ENCODE measurements around the gene BARX2.

The BARX2 gene

GRCh38 chr11:129443276-129443675 lies 67.6 kb downstream of the BARX2 start:
- no peak for DNase-seq

- DNase-seq: no peak
Observed at GRCh38 chr11:129444274-129444673, 68.6 kb downstream of the BARX2 start.

GRCh38 chr11:129445226-129445625 lies 69.6 kb downstream of the BARX2 start:
- no peak for DNase-seq

DNA sequence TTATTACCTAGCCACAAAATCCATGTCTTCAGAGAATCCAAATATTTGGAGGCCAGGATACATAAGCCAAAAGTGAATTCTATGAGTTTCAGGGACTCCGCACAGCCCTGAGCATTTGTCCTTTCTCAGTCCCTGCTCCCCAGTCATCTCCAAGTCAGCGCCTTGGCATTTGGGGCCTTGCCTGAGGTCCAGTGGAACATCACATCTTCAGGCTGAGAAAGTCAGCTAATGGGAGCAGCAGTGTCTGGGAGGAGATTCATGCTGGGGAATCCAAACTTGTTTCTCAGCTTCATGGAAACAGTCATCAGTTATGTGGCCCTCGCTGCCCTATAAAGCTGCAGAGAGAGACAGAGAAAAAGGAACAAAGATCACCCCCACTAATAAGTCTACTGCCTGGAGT lies 70.9 kb downstream of the BARX2 start:
- DNase-seq: no peak

DNA sequence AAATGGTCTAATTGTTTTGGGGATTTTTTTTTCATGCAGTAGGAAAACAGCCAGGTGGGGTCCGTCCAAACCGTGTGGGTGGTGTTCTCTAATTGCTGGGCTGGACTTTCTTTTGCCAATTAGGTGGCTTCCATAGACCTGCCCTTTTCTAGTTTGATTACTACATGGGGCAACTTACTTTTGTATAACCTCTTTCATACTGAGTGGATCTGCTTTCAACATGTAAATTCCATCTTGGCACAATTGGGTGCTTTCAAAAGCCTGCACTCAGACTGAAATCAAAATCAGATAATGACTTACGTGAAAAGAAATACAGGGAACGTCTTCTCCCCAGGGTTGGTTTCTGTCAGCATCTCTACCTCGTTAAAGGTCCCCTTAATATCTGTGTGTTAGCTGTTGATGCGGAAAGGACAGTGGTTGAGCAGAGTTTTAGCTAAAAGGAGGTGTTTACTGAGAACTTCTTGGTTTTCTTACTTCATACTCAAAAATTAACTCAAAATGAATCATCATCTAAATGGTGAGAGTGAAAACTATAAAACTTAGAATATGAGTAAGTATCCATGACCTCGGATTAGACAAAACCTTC lies 72.1 kb downstream of the BARX2 start:
- no peak for DNase-seq

DNA sequence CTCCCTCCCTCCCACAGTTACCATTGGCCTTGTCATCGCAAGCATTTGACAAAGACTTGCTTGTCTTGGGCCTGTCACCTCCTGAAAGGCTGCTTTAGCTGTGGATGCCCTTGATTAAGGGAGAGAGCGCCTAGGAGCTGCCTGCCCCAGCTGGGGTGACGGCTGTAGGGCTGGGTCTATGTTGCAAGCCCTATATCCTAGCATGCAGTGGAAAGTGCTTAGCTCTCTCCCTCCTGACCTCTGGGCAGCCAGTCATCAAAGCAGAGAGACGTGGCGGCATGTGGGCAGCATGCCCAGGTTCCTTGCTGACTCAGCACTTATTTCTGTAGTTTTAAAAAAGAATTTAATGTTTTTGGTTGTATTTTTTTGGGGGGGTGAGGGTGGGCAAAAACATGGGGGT lies 75.9 kb downstream of the BARX2 start:
- DNase-seq: no peak

- no peak for DNase-seq
Observed at GRCh38 chr11:129453293-129453721, 77.7 kb downstream of the BARX2 start.

DNA sequence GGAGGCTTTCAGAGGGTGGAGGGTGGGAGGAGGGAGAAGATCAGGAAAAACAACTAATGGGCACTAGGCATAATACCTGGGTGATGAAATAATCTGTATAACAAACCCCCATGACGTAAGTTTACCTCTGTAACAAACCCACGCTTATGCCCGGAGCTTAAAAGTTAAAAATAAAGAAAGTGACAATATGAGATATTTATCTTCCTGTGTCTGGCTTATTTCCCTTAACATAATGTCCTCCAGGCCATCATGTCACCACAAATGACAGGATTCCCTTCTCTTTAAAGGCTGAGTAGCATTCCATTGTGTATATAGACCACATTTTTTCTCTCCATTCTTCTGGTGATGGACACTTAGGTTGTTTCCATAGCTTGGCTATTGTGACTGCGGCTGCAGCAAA lies 79.5 kb downstream of the BARX2 start:
- DNase-seq: no peak

DNA sequence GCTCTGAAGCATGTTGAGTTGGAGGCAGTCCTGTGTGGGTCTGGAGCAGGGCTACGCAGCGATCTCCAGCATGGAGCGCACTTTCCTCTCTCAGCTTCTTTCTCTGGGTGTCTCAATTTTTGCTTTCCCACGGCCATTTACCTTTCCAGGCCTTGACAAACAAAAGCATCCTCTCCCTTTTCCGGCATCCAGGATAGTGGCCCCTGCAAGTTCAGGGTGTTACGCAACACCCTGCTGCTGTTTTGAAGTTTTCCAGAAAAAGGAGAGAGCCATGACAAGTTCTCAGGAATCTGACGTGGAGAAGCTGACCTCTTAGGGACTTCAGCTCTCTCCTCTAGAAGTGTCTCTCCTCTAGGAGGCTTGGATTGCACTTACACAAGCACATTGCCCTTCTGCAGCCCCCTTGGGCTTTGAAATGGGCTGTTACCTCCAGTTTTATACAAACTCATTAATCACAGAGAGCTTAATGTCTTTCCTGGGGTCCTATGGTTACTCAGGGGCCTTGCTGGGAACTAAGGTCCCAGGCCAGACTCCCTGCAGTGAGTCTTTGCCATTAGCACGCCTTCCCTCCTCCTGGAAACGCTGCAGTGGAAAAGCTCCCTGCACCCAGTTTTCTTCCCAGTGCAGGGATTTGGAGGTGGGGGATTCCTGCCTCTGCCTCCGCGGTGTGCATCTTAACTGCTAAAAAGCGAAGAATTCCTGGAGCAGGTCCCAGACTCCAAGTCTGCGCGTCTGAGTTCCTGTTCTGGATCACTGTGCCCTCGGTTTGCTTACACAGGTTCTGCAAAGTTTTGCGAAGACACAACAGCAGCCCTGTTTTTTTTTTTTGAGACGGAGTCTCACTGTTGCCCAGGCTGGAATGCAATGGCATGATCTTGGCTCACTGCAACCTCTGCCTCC lies 80.4 kb downstream of the BARX2 start:
- no peak for DNase-seq

DNA sequence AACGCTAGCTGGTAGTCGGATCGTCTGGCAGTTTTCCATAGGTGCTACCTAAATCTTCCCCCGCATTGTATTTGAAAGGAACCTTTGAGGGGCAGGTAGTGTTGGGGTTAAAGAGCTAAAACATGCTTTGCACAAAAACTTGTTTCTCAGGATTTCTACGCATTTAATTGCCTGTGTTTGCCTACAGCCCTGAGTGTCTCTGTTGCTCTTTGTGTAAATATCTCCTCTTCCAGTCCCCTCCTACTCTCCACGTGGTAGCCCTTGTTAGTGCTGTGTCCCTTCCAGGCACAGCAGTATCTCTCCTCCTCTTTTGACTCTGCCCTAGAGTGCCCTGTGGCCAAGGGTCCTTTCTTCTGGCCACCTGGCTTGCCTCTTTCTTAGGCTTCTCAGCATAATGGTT lies 81.7 kb downstream of the BARX2 start:
- DNase-seq: no peak

DNA sequence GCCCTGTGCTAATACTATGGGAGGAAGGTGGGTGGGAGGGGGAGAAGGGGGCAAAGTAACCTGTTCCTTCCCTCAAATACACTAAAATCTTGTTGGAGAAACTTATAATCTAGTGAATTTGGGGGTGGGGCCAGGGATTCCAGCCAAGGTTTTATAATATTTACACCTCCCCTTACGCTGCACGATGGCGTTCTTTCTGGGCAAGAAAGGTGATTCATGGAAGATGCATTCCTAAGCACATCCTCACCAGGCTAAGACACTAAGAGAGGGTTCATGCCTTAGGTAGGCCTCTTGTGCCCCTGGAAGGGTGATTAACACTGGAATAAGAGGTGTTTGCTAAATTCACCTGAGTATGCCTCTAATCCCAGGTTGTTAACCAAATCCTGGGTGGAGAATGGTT lies 82.6 kb downstream of the BARX2 start:
- no peak for DNase-seq

- DNase-seq: no peak
Observed at GRCh38 chr11:129458756-129459535, 83.3 kb downstream of the BARX2 start.

- no peak for DNase-seq
Observed at GRCh38 chr11:129460714-129461113, 85.1 kb downstream of the BARX2 start.

- DNase-seq: no peak
Observed at GRCh38 chr11:129484068-129484467, 108.4 kb downstream of the BARX2 start.

- DNase-seq: no peak
Observed at GRCh38 chr11:129489249-129489648, 113.6 kb downstream of the BARX2 start.

GRCh38 chr11:129490004-129490403 lies 114.4 kb downstream of the BARX2 start:
- no peak for DNase-seq

- no peak for DNase-seq
Observed at GRCh38 chr11:129493746-129494145, 118.1 kb downstream of the BARX2 start.

Measured in activated T-cell treated with anti-CD3 and anti-CD28 coated beads, Interleukin-2, amount 50 U/mL, for 48 hours (primary cell).